WTC11 (cell line): ENCODE measurements around the gene MADCAM1. TPM values are rescaled to one million over a fixed set of nuclear protein-coding genes. Genes with fewer than 3 reads are reported as not detected.

Experiments
- ATAC-seq: fragments of 200-7000 bp; cut with Tn5 transposase; 2 replicates; pipeline ENCODE4 v1.10.0; 2021; ENCODE audit warnings: mild to moderate bottlenecking, moderate library complexity
- CTCF ChIA-PET: fragments of 300-600 bp; sonication (Branson Sonifier 250); formaldehyde crosslinking; loops from one replicate; lab custom pipeline; 2021; ENCODE audit warnings: antibody characterized with exemption; lab: Charles Lee
- POLR2A ChIA-PET: fragments of 350-600 bp; sonication (Branson Sonifier 250); formaldehyde crosslinking; loops from one replicate; lab custom pipeline; 2021; ENCODE audit warnings: antibody characterized with exemption; lab: Charles Lee
- DNase-seq: peaks from one replicate; pipeline ENCODE4 v3.0.0; 2021; ENCODE audit warnings: low spot score
- H3K27ac Mint-ChIP-seq: 2 replicates; pipeline ENCODE4 v1.8.0; 2021; ENCODE audit warnings: mixed read lengths
- H3K27me3 Mint-ChIP-seq: 2 replicates; pipeline ENCODE4 v1.8.0; 2021; ENCODE audit warnings: low read depth, mild to moderate bottlenecking, moderate library complexity, mixed read lengths
- H3K36me3 Mint-ChIP-seq: 2 replicates; pipeline ENCODE4 v1.8.0; 2021; ENCODE audit warnings: mixed read lengths
- H3K4me1 Mint-ChIP-seq: 2 replicates; pipeline ENCODE4 v1.8.0; 2022; ENCODE audit warnings: mixed read lengths
- H3K4me3 Mint-ChIP-seq: 2 replicates; pipeline ENCODE4 v1.8.0; 2021; ENCODE audit warnings: mild to moderate bottlenecking, moderate library complexity, mixed read lengths
- H3K9me3 Mint-ChIP-seq: 2 replicates; pipeline ENCODE4 v1.8.0; 2021; ENCODE audit warnings: mixed read lengths
- ARID4B ChIP-seq: sonication (generic); formaldehyde crosslinking; IDR thresholded peaks from 2 replicates; pipeline ENCODE4 v1.8.0; 2023; ENCODE audit warnings: missing genetic modification reagents, mild to moderate bottlenecking, borderline replicate concordance
- CTCF ChIP-seq: fragments of 200-600 bp; IDR thresholded peaks from 2 replicates; pipeline ENCODE4 v1.8.0; 2022; ENCODE audit warnings: antibody characterized with exemption
- E2F1 ChIP-seq: sonication (generic); formaldehyde crosslinking; IDR thresholded peaks from 2 replicates; pipeline ENCODE4 v1.8.0; 2022; ENCODE audit warnings: mild to moderate bottlenecking, missing genetic modification reagents
- KAT7 ChIP-seq: sonication (generic); formaldehyde crosslinking; IDR thresholded peaks from 2 replicates; pipeline ENCODE4 v1.8.1; 2023; ENCODE audit warnings: missing genetic modification reagents, mild to moderate bottlenecking, borderline replicate concordance
- MLX ChIP-seq: sonication (generic); formaldehyde crosslinking; IDR thresholded peaks from 2 replicates; pipeline ENCODE4 v1.8.1; 2023; ENCODE audit warnings: mild to moderate bottlenecking, missing genetic modification reagents, moderate library complexity
- MXD4 ChIP-seq: fragments of 250-450 bp; sonication (Bioruptor Pico); IDR thresholded peaks from 2 replicates; pipeline ENCODE4 v1.8.0; 2021; ENCODE audit warnings: mild to moderate bottlenecking, moderate library complexity, borderline replicate concordance
- USF1 ChIP-seq: sonication (generic); formaldehyde crosslinking; IDR thresholded peaks from 2 replicates; pipeline ENCODE4 v1.8.0; 2022; ENCODE audit warnings: mild to moderate bottlenecking, missing genetic modification reagents
- USF2 ChIP-seq: sonication (generic); formaldehyde crosslinking; IDR thresholded peaks from 2 replicates; pipeline ENCODE4 v1.8.1; 2023; ENCODE audit warnings: mild to moderate bottlenecking, missing genetic modification reagents, moderate library complexity
- ZBTB43 ChIP-seq: sonication (generic); formaldehyde crosslinking; IDR thresholded peaks from 2 replicates; pipeline ENCODE4 v1.8.1; 2023; ENCODE audit warnings: mild to moderate bottlenecking, missing genetic modification reagents
- ZNF263 ChIP-seq: sonication (generic); formaldehyde crosslinking; IDR thresholded peaks from 2 replicates; pipeline ENCODE4 v1.8.1; 2022; ENCODE audit warnings: low read depth, mild to moderate bottlenecking, moderate library complexity, missing genetic modification reagents
- total RNA-seq: library from RNA; stranded (reverse); gene quantifications from 3 replicates; pipeline ENCODE4 v1.2.3, GENCODE V29; 2021

Gene MADCAM1
- total RNA-seq, 1 experiment from 2014 or later, result 4.7 TPM

GRCh38 chr19:458091-459042 is 37.9 kb upstream of the MADCAM1 start (continued):
- no peak for TF ChIP-seq CTCF
- TF ChIP-seq E2F1, result no peak
- no peak for TF ChIP-seq KAT7 (CRISPR knock-in tag)
- no peak for TF ChIP-seq USF1 (CRISPR knock-in tag)
- no peak for TF ChIP-seq ZBTB43 (CRISPR knock-in tag)
- no peak for TF ChIP-seq ARID4B (CRISPR knock-in tag)
- TF ChIP-seq, all 79 proteins: peak for 0

- Mint-ChIP-seq H3K27me3 (peaks cover 35% of the 10 kb centered on the region), H3K4me1 (peaks cover 6% of the 10 kb centered on the region; the same call in 1 of the 2 replicates), H3K36me3 (no peaks in the 10 kb centered on the region), H3K27ac (no peak overlapping the region), H3K4me3 (peak overlapping the region; percentile 73), H3K9me3 (no peaks in the 10 kb centered on the region)
- ATAC-seq (peak; percentile 17), DNase-seq (peak; percentile 60)
- ChIA-PET POLR2A (no interaction called here), CTCF (interaction anchor here (2.8 kb wide), 1 partner anchor 20 kb away, joined by 14 read pairs; no protein-coding TSS in a partner anchor)
- peak; percentile 81 for TF ChIP-seq USF1 (CRISPR knock-in tag)
- TF ChIP-seq USF2, result peak; percentile 91
- no peak for TF ChIP-seq MLX (CRISPR knock-in tag)
- TF ChIP-seq MXD4 (CRISPR knock-in tag), result no peak
- TF ChIP-seq ZNF263 (CRISPR knock-in tag), result peak; percentile 28; the same call in 1 of the 2 replicates
These were observed 36.4 kb upstream of the MADCAM1 start for GRCh38 chr19:459724-460511.
